Measurements from ENCODE around the gene STAMBP. TPM values are rescaled to one million over a fixed set of nuclear protein-coding genes. Genes with fewer than 3 reads are reported as not detected.
"Not testable (repeated sequence)": the region's sequence is repeated elsewhere in the genome, so short reads cannot be mapped to it uniquely, and the experiment has no call there.

Gene STAMBP
- polyA plus RNA-seq, 3 donors: 57.4 to 61.7 (median 59.9) TPM

GRCh38 chr2:73877071-73877802 is 48.5 kb downstream of the STAMBP start:
- no peak for DNase-seq

GRCh38 chr2:73877984-73878383 is 49.2 kb downstream of the STAMBP start:
- not testable (repeated sequence) for DNase-seq

GRCh38 chr2:73885406-73885805 is 56.6 kb downstream of the STAMBP start:
- no peak for DNase-seq

- DNase-seq: no peak
Measured at GRCh38 chr2:73886357-73886756, 57.6 kb downstream of the STAMBP start.

GRCh38 chr2:73887596-73888353 is 59.0 kb downstream of the STAMBP start:
- DNase-seq: not testable (repeated sequence)

GRCh38 chr2:73888388-73888787 is 59.6 kb downstream of the STAMBP start:
- no peak for DNase-seq

GRCh38 chr2:73889206-73889605 is 60.4 kb downstream of the STAMBP start:
- DNase-seq: no peak

GRCh38 chr2:73890301-73891092 is 61.7 kb downstream of the STAMBP start:
- no peak for DNase-seq

- no peak for DNase-seq
Measured at GRCh38 chr2:73891276-73891901, 62.6 kb downstream of the STAMBP start.

GRCh38 chr2:73892631-73893329 is 64.0 kb downstream of the STAMBP start, which contains the start of gene ACTG2:
Gene ACTG2, plus strand, starts transcription at chr2:73893008. Its CDS starts 8,304 bp downstream, at chr2:73901312.
- no peak for DNase-seq

- DNase-seq: no peak
Measured at GRCh38 chr2:73893764-73894474, 65.2 kb downstream of the STAMBP start.

GRCh38 chr2:73894475-73894850 is 65.7 kb downstream of the STAMBP start:
- DNase-seq: no peak

- no peak for DNase-seq
Measured at GRCh38 chr2:73894877-73895276, 66.1 kb downstream of the STAMBP start.

- no peak for DNase-seq
Measured at GRCh38 chr2:73895473-73895872, 66.7 kb downstream of the STAMBP start.

GRCh38 chr2:73896362-73897239 is 67.8 kb downstream of the STAMBP start:
- no peak for DNase-seq

- no peak for DNase-seq
Measured at GRCh38 chr2:73897240-73897583, 68.5 kb downstream of the STAMBP start.

- no peak for DNase-seq
Measured at GRCh38 chr2:73897934-73898333, 69.2 kb downstream of the STAMBP start.

- DNase-seq: no peak
Measured at GRCh38 chr2:73899801-73900336, 71.1 kb downstream of the STAMBP start.

GRCh38 chr2:73901143-73901542 is 72.4 kb downstream of the STAMBP start:
- DNase-seq: no peak
